GM21447 (cell line): ENCODE measurements around the gene DNER.
"Not testable (repeated sequence)": the region's sequence is repeated elsewhere in the genome, so short reads cannot be mapped to it uniquely, and the experiment has no call there.

ENCODE experiments used
- ATAC-seq: cut with Tn5 transposase; IDR thresholded peaks from one replicate; pipeline ENCODE4 v1.9.1; 2021; ENCODE audit not compliant: unreplicated experiment

DNER gene

GRCh38 chr2:229408356-229408755 lies 306.0 kb downstream of the DNER start:
- no peak for ATAC-seq

GRCh38 chr2:229407170-229407569 lies 307.2 kb downstream of the DNER start:
- ATAC-seq = no peak

- ATAC-seq = no peak
Measured at GRCh38 chr2:229405796-229406195, 308.6 kb downstream of the DNER start.

GRCh38 chr2:229403296-229403695 lies 311.1 kb downstream of the DNER start:
- ATAC-seq = no peak

GRCh38 chr2:229401171-229401865 lies 313.0 kb downstream of the DNER start:
- ATAC-seq = no peak

- no peak for ATAC-seq
Measured at GRCh38 chr2:229393926-229394325, 320.4 kb downstream of the DNER start.

GRCh38 chr2:229392196-229392595 lies 322.2 kb downstream of the DNER start:
- no peak for ATAC-seq

- no peak for ATAC-seq
Measured at GRCh38 chr2:229388731-229389130, 325.6 kb downstream of the DNER start.

- no peak for ATAC-seq
Measured at GRCh38 chr2:229387866-229388265, 326.5 kb downstream of the DNER start.

GRCh38 chr2:229380101-229380625 lies 334.2 kb downstream of the DNER start:
- no peak for ATAC-seq

GRCh38 chr2:229378386-229378785 lies 336.0 kb downstream of the DNER start:
- ATAC-seq = no peak

- ATAC-seq = no peak
Measured at GRCh38 chr2:229376866-229377265, 337.5 kb downstream of the DNER start.

GRCh38 chr2:229375251-229375650 lies 339.1 kb downstream of the DNER start:
- ATAC-seq = no peak

- ATAC-seq = not testable (repeated sequence)
Measured at GRCh38 chr2:229373311-229373710, 341.0 kb downstream of the DNER start.

- ATAC-seq = no peak
Measured at GRCh38 chr2:229372207-229372606, 342.1 kb downstream of the DNER start.

- ATAC-seq = no peak
Measured at GRCh38 chr2:229371086-229371485, 343.3 kb downstream of the DNER start.

GRCh38 chr2:229370509-229370908 lies 343.8 kb downstream of the DNER start:
- no peak for ATAC-seq

- ATAC-seq = no peak
Measured at GRCh38 chr2:229363185-229363814, 351.1 kb downstream of the DNER start.

- no peak for ATAC-seq
Measured at GRCh38 chr2:229350883-229351282, 363.5 kb downstream of the DNER start.

GRCh38 chr2:229350117-229350805 lies 364.1 kb downstream of the DNER start:
- no peak for ATAC-seq

- no peak for ATAC-seq
Measured at GRCh38 chr2:229348128-229348527, 366.2 kb downstream of the DNER start.
